ENCODE results near the gene M1AP.
"Not testable (repeated sequence)": the region's sequence is repeated elsewhere in the genome, so short reads cannot be mapped to it uniquely, and the experiment has no call there.

M1AP gene

DNA sequence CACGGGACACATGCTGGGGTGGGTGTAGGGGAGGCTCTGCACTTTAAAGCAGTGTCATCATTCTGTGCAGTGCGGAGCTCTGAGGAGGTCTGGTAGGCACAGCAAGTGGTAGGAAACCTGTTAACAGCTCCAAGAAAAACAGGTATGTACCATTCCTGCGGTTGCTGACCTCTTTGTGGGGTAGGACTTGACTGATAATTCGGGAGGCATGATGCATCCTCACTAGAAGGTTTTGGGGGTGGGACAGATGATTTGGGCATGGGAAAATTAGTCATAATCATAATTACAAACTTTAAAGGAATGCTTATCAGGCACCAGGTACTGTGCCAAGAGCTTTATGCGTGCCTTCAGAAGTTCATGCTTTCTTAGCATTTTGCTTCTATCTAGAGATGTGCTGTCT lies 83.9 kb downstream of the M1AP start:
- DNase-seq (ENCODE audit: low read depth in 2 of 2): no peak

DNA sequence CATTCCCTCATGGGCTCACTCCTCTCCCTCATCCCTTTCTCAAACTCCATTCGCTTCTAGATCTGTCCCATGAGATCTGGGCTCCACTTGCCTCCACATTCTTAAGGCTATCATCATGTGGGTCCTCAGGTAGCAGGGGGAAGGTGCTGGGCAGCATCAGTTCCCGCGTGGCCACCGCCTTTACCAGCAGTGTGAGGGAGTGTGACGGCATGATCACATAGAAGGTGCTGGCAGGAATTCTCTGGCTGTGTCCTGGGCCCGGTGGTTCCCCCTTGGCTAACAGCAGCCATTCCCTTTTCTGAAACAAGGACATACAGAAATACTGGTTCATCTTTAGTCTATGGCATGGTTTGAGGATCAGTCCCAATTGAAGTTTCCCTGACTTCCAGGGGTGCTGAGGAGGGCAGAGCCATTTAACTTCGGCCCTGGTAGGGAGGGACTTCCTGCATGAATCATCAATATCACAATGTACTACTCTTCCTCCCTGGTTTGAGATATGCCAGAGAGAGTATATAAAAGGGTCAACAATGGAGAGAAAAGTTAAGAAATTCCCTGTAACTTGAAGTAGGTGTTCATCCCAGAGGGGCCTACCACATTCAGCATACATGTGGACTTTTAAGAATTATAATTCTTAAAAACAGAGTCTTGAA lies 85.9 kb downstream of the M1AP start:
- DNase-seq (ENCODE audit: low read depth in 2 of 2): no peak

DNA sequence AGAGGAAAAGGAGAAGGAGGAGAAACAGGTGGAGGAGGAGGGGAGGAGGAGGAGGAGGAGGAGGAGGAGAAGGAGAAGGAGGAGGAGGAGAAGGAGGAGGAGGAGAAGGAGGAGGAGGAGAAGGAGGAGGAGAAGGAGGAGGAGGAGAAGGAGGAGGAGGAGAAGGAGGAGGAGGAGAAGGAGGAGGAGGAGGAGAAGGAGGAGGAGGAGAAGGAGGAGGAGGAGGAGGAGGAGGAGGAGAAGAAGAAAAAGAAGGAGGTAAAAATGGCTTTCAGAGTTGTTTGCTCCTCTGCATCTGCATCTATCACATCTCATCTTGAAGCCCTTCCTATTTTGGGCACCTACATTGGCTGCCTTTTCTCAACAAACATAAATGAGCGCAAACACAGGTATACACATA lies 87.1 kb downstream of the M1AP start:
- not testable (repeated sequence) for DNase-seq (ENCODE audit: low read depth in 2 of 2)

DNA sequence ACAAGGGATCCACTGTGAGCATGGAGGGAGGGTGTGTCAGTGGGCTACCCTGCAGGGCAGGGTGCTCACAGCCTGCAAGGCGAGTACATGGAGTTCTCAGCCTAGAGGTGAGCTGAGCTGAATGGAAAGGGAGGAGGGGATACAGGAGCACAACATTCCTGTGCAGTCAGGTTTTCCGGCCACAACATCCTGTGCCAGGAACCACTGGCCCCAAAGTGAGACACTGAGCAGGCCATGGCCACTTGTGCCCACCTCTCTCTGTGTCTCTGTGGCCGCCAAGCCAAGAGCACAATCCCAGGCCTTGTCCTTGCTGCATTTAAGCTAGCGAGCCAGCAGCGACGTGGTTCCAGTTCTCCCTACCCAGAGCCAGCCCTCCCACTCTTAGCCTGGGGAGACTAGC lies 87.5 kb downstream of the M1AP start:
- no peak for DNase-seq (ENCODE audit: low read depth in 2 of 2)

DNA sequence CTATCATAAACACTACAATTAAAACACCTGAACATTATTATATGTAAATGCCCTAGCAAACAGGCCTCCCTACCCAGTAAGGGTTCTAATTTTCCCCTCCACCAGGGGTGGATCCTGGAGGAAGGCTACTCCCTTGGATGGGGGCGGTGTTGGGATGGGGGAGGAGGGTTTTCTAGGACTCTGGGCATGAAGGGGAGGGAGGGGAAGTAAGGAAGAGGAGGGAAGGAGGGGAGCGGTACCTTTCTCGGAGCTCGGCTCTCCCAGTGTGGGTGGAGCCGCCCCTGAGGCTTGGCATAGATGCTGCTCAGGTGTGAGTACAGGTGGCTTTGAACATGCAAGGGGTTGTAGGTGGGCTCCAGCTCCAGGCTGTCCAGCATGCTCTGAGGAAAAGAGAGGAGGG lies 88.2 kb downstream of the M1AP start:
- DNase-seq (ENCODE audit: low read depth in 2 of 2): no peak

DNA sequence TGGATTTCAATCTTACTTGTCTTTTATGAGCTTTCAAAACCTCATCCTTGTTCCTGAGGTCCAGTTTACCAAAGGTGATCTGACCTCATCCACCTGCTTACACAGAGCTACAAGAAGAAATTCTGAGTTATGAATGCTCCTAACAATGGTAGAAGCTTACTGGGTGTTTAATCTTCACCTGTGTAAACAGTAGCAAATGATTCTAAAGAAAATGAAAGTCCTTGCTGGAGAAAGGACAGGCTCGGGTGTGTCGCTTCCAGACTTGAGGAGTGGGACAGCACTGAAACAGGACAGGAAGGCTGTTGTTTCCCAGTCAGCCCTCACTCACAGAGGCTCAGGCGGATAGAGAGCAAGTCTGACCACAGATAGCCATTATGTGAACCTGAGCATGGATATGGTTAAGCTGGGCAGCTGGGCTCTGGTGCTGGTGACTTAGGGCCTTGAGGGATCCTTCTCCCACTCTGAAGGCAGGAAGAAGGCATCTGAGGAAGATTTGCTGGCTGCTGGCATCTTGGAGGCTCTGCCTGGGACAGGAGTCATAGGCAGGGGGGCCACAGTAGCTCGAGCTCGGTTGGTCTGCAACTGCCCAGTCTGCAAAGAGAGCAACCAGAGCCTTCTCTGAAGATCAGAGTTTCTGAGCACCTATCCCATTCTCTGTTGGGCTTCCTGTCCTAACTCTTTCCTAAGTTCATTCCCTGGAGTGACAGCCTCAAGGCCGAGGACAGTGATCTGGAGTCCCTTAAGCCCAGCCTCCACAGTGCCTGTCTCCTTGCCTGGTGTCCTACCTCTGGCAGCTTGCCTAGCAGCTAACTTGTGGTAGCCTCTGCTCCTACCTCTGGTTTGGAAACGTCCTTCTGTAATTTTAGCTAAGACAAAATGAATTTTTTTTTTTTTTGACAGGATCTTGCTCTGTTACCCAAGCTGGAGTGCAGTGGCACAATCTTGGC lies 89.6 kb downstream of the M1AP start:
- no peak for DNase-seq (ENCODE audit: low read depth in 2 of 2)

DNA sequence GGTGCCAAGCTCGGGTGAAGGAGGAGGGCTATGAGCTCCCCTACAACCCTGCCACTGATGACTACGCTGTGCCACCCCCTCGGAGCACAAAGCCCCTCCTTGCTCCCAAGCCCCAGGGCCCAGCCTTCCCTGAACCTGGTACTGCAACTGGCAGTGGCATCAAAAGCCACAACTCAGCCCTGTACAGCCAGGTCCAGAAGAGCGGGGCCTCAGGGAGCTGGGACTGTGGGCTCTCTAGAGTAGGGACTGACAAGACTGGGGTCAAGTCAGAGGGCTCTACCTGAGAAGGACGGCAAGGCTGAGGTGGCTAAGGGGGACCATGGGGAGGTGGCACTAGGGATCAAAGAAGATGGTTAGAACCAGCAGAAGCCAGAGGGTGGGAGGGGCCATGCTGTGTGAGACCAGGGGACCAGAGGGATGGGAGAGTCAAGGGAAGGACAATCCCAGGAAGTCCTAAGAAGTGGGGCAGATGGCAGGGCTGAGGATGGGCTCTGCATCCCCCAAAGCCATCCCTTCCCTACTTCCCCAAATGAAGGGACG lies 91.2 kb downstream of the M1AP start:
- DNase-seq (ENCODE audit: low read depth in 2 of 2): no peak

DNA sequence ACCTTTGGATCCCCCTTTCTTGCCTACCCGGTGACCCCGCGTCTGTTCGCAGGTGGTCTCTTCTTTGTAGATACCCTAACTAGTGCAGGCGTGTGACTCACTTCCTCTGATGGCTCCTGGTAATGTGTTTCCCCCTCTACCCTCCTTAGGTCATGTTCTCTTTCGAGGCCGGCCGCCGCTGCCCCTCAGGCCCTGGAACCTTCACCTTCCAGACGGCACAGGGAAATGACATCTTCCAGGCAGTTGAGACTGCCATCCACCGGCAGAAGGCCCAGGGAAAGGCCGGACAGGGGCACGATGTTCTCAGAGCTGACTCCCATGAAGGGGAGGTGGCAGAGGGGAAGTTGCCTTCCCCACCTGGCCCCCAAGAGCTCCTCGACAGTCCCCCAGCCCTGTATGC lies 92.0 kb downstream of the M1AP start:
- DNase-seq (ENCODE audit: low read depth in 2 of 2): no peak

DNA sequence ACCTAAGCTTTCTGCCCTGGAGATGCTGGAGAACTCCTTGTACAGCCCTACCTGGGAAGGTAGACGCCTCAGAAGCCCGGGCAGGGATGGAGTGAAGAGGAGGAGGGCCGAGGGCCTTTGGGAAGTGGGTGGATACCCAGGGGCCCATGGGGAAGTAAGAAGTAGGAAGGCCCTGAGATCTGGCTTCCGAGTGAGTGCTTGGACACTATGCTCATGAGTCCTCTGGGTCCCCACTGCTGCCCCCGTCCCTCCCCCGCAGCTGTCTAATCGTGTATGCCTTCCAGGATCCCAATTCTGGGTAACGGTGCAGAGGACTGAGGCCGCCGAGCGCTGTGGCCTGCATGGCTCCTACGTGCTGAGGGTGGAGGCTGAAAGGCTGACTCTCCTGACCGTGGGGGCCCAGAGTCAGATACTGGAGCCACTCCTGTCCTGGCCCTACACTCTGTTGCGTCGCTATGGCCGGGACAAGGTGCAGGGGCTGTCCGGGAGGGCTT lies 92.5 kb downstream of the M1AP start:
- no peak for DNase-seq (ENCODE audit: low read depth in 2 of 2)

DNA sequence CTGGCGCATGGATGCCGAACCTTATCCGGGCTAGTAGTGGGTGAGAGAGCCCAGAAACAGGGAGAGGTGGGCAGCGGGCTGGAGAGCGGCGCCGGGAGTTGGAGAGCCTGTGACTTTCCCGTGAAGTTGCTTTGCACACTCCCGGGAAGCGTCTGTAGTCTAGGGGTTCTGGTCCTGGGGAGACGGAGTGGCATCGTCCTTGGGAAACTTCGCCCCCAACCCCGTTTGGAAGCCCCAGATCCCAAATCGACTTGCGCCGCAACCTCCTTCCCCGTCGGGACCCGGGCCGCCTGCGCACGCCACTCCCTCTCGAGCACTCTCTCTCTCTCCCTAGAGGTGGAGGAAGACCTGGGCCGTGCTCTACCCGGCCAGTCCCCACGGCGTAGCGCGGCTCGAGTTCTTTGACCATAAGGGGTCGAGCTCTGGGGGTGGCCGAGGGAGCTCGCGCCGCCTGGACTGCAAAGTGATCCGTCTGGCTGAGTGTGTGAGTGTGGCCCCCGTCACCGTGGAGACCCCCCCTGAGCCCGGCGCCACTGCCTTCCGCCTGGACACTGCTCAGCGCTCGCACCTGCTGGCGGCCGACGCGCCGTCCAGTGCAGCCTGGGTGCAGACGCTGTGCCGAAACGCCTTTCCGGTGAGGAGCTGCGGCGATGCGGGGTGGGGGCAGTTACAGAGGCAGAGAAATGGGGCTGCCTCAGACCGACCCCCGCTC lies 93.2 kb downstream of the M1AP start:
- no peak for DNase-seq (ENCODE audit: low read depth in 2 of 2)

DNA sequence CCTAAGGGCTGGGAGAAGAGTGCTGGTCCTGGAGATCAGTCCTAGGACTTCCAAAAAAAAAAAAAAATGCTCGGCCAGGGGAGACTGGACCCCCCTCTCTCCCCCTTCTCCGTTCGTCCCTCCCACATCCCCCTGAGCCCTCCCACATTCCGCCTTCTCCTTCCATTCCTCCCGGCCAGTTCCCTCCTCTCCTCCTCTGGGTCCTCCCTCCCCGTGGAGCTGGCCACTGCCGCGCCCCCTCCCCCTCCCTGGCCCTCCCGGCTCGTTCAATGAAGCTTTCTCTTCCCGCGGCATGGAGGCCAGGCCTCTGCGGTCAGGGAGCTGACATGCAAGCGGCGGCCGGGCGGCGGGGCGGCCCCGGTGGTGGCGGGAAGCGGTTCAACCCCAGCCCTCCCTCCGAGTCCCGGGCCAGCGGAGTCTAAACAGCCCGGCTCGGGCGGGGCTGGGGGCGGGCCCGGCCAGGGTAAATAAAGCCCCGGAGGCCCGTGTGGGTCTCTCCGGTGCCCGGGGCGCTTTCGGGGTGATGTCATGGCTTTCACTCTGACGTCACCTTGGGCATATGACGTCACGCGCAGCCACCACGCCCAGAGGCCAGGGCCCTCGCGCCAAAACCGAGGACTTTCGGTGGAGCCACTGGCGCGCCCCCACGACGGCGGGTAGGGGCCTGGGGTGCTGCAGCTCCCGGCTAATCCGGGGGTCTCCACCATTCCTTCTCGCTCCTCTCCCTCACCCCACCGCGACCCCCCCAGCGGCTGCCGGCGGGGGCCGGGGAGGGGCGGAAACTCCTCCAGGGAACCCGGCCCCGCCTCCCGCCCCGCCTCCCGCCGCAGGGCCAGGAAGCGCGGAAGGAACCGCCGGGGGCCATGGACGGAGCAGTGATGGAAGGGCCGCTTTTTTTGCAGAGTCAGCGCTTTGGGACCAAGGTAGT lies 94.0 kb downstream of the M1AP start, which contains the start of the genes DOK1 and LOXL3:
DOK1 (plus strand) TSS at position 829 of the 928 bp plus-strand sequence; CDS start at position 864, 35 bp downstream.
LOXL3 (minus strand) TSS at position 51 of the 928 bp plus-strand sequence. CDS start 1,308 bp downstream, outside the sequence.
- peak; percentile 85 for DNase-seq (ENCODE audit: low read depth in 2 of 2)

DNA sequence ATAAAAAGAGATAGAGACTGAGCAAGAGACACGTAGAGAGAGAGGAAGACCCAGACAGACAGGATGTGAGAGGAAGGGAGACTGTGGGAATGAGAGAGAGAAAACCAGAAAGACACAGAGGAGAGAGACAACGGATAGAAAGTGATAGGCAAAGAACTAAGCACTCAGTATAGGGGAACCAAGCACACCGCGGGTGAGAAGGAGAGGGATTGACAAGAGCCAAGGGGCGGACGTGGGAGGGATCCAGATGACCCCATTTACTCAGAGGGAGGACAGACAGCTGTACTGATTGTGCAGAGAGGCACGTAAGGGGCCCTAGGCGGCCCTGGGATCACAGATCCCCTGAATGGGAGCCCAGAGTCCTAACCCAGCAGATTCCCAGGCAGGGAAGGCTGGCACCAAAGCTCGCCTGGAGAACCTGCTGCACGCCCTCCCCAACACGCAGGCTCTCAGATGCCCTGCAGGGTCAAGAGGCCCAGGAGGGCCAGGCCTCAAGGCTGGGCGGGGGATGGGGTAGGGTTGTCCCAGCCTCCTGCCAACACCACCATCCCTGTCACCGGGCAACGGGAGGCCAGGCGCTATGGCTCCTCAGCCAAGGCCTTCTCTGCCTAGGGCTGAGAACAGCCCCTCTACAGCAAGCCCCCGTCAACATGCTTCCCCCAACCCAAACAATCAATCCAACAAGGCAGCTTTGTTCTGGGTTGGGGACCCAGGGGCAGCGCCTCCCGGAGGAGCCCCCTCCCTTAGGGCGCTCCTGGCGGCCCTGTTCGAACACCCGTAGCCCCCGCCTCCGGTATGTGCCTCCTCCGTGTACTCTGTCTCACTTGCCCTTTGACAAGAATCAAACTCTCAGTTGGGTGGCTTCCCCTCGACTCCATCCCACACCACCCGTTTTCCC lies 95.0 kb downstream of the M1AP start:
- no peak for DNase-seq (ENCODE audit: low read depth in 2 of 2)

DNA sequence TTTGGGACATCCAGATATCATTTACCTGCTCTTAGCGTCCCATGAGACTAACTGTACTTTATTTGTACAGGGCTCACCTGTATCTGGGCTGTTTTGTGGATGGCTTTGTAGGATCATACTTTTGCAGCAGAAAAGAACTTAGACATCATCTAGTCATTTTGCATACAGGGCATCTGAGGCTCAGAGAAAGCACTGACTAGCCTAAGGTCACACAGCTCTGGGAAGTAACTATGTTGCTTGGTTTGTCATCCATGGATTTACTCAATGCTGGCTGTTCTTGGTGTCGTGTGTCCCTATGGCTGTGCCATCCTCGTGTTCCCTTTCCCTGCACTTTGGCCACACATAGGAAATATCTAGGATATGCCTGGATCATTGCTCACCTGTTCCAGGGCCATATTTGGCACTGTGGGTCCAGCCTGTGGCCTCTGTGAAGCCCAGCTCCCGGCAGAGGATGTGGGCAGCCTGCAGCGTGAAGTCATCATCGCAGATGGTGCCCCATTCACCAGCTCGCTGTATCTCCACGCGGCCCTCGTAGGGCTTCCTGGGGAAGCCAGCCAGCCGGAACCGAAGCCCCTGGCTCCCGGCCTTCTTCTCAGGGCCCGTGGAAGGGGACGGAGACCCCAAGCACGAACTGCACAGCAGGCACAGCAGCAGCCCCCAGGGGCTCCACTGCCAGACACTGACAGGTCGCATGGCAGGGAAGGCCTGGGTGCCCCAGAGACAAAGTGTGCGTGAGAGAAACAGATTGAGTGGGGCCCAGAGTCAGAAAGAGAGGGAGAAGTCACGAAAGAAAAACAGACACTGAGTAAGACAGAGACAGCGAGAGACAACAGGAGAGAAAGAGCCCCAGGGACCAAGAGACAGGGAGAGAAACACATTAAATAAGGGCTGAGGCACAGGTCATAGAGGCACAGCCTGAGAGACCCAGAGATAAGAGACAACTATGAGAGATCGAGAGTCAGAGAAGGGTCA lies 95.9 kb downstream of the M1AP start:
- DNase-seq (ENCODE audit: low read depth in 2 of 2): no peak

DNA sequence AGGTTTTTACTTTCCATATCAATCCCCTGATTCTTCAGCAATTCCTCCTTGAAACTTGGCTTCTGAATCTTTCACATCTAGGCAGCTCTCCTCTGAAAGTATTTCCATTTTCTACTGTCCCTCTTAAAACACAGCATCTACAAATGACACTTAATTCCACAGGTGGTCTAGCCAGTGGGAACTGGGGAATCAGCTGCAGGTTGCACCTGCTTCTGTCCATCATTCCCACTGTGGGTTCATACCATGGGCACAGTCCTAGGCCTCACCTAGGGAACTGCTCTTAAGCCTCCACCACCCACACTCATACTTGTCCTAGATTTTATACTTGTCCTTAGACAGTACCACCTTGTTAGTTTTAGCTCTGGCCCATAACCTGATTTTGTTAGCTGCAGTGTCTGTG lies 96.6 kb downstream of the M1AP start:
- no peak for DNase-seq (ENCODE audit: low read depth in 2 of 2)

DNA sequence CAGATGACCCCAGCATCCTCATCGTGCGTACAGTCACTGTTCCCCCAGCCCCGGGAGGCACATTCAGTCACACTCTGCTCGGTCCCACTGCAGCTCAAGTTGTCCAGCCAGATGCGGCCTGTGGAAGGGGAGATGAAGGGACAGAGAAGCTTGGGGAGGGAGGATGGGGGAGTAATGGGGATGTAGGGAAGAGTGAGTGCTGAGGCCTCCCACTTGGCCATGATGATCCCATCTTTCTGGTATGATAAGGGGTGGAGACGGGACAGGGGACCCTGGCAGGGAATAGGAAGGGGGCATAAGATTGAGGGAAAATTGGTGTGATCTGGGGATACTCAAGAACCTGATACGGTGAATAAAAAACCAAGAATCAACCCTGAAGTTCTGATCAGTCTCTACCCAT lies 97.9 kb downstream of the M1AP start:
- DNase-seq (ENCODE audit: low read depth in 2 of 2): no peak

DNA sequence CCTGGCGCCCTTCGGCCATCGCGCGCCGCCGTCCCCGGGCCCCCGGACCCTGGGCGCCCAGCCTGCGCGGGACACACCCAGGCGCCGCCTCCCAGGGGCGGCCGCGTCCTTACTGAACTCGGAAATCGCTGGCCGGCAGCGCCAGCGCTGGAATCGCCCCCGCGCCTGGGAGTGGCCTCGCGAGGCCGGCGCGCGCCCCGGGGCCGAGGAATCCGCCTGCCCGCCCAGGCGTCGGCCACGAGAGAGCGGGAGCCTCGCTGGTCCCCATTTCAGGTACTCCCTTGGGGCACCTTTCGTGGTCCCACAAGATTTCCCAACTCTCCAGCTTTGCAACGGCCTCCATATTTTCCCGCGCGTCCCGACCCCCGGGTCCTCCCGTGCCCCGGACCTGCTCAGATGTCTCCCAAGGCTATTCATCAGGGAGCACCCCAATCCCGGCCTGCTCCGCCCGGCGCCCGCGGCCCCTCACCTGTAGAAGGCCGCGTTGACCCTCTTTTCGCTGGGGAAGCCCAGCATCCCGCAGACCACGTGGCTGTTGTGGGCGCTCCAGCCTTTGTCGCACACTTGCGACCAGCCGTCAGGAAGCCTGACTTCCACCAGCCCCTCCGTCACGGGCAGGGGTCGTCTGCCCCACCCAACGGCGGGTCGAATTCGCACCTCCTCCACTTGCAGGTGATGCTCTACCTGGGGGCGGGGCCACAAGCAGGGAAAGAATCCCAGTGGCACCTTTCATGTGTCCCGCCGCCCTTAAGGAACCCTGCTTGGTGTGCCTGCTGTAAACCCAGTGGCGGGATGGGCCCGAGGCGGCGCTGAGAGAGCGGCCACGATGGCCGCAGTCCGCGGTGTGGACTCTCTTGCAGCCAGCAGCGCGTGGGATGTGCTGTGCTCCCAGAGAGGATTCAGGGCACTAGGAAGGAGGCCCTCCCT lies 99.0 kb downstream of the M1AP start:
- no peak for DNase-seq (ENCODE audit: low read depth in 2 of 2)

DNA sequence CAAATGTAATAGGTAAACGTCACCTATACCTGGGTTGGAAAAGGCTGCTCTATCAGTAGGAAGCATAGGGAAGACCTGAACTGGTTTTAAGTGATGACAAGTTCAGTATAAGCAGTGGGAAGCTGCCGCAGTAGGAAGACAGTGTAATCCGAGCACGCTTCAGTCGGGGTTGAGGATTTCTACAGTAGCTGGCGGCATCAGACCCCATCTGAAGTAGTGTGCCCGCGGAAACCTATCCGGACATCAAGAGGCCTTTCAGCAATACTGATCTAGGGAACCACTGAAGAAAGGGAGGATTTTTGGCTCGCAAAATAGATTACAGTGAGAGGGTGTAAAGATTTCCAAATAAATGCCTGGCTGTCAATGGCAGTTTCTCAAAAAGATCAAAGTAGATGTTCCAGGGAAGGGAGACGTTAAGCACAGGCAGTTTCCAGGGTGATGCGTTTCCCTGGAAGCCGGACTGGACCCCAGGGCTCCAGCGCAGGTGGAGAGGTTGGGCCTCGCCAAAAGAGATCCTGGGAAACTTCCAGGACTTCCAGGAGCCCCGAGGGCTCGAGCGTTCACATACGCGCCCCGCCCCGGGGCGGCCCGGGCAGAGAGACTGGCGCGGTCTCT lies 99.7 kb downstream of the M1AP start:
- no peak for DNase-seq (ENCODE audit: low read depth in 2 of 2)

All from fibroblast of skin of left quadriceps (primary cell).